DOHH2 (cell line): ENCODE data around the gene UMPS.

ENCODE experiments used
- H3F3A ChIP-seq: fragments of 200-600 bp; sonication (generic), shearing (Covaris generic); 2 replicates; pipeline ENCODE4 v1.6.0; 2016; ENCODE audit warnings: antibody characterized with exemption, mild to moderate bottlenecking; ENCODE audit not compliant: control insufficient read depth, insufficient read depth
- H3K27ac ChIP-seq: fragments of 200-600 bp; sonication (generic); 2 replicates; pipeline ENCODE4 v1.5.1; 2014; ENCODE audit warnings: low read depth, mild to moderate bottlenecking, low read length, moderate library complexity
- H3K27me3 ChIP-seq: fragments of 200-600 bp; sonication (generic); 2 replicates; pipeline ENCODE4 v1.6.1; 2014; ENCODE audit warnings: mild to moderate bottlenecking, low read length, mixed read lengths; ENCODE audit not compliant: control insufficient read depth
- H3K36me3 ChIP-seq: fragments of 200-600 bp; sonication (generic); 2 replicates; pipeline ENCODE4 v1.6.1; 2014; ENCODE audit warnings: mild to moderate bottlenecking, low read length, moderate library complexity, mixed read lengths; ENCODE audit not compliant: control insufficient read depth
- H3K4me1 ChIP-seq: fragments of 200-600 bp; sonication (generic); 2 replicates; pipeline ENCODE4 v1.6.1; 2014; ENCODE audit warnings: mild to moderate bottlenecking, low read length, mixed read lengths; ENCODE audit not compliant: control insufficient read depth
- H3K4me2 ChIP-seq: fragments of 200-600 bp; sonication (generic); 2 replicates; pipeline ENCODE4 v1.6.0; 2014; ENCODE audit warnings: mild to moderate bottlenecking, low read length, moderate library complexity
- H3K4me3 ChIP-seq: fragments of 200-600 bp; sonication (generic); 2 replicates; pipeline ENCODE4 v1.5.1; 2014; ENCODE audit warnings: mild to moderate bottlenecking, low read length, mixed read lengths
- H3K79me2 ChIP-seq: fragments of 200-600 bp; sonication (generic); 2 replicates; pipeline ENCODE4 v1.6.1; 2014; ENCODE audit warnings: mild to moderate bottlenecking, low read length, mixed read lengths; ENCODE audit not compliant: control insufficient read depth
- H3K9me2 ChIP-seq: fragments of 200-600 bp; sonication (generic); replicated peaks from 2 replicates; pipeline ENCODE4 v1.6.1; 2014; ENCODE audit warnings: mild to moderate bottlenecking, low read length, mixed read lengths; ENCODE audit not compliant: control insufficient read depth
- H3K9me3 ChIP-seq: fragments of 200-600 bp; sonication (generic); 2 replicates; pipeline ENCODE4 v1.6.1; 2014; ENCODE audit warnings: antibody characterized with exemption, low read length, mixed read lengths; ENCODE audit not compliant: control insufficient read depth, insufficient read depth
- H4K20me1 ChIP-seq: fragments of 200-600 bp; sonication (generic); 2 replicates; pipeline ENCODE4 v1.6.0; 2014; ENCODE audit warnings: low read depth, mild to moderate bottlenecking, antibody characterized with exemption, low read length, moderate library complexity; ENCODE audit not compliant: control insufficient read depth, insufficient read depth
- CTCF ChIP-seq: fragments of 200-600 bp; sonication (generic); IDR thresholded peaks from one replicate; pipeline ENCODE4 v1.5.1; 2014; ENCODE audit warnings: antibody characterized with exemption, mild to moderate bottlenecking, low read depth, low read length; ENCODE audit not compliant: poor library complexity, severe bottlenecking
- EZH2phosphoT487 ChIP-seq: fragments of 200-600 bp; sonication (generic); IDR thresholded peaks from 2 replicates; pipeline ENCODE4 v1.6.1; 2017; ENCODE audit warnings: borderline replicate concordance, mild to moderate bottlenecking, antibody characterized with exemption, low read length, moderate library complexity, mixed read lengths

Gene UMPS

GRCh38 chr3:124686028-124686670 lies 44.1 kb upstream of the UMPS start:
- H3K4me1 ChIP-seq, result no peaks in the 10 kb centered on the region
- TF ChIP-seq EZH2phosphoT487 (no peak), CTCF (no peak)
- no peak overlapping the region for H3K4me3 ChIP-seq
- no peaks in the 10 kb centered on the region for H3F3A ChIP-seq
- H3K4me2 ChIP-seq, result no peak overlapping the region
- no peaks in the 10 kb centered on the region for H3K79me2 ChIP-seq
- H4K20me1 ChIP-seq, result no peaks in the 10 kb centered on the region
- H3K9me2 ChIP-seq, result no peaks in the 10 kb centered on the region
- no peaks in the 10 kb centered on the region for H3K9me3 ChIP-seq
- no peak overlapping the region for H3K27ac ChIP-seq
- H3K36me3 ChIP-seq, result no peaks in the 10 kb centered on the region
- peaks cover 5% of the 10 kb centered on the region for H3K27me3 ChIP-seq

- no peak overlapping the region for H3K27ac ChIP-seq
- H3K4me1 ChIP-seq, result no peaks in the 10 kb centered on the region
- no peaks in the 10 kb centered on the region for H3K9me2 ChIP-seq
- no peaks in the 10 kb centered on the region for H3F3A ChIP-seq
- no peak overlapping the region for H3K4me3 ChIP-seq
- H3K4me2 ChIP-seq, result no peak overlapping the region
- no peaks in the 10 kb centered on the region for H3K36me3 ChIP-seq
- H3K27me3 ChIP-seq, result peaks cover 11% of the 10 kb centered on the region
- H4K20me1 ChIP-seq, result no peaks in the 10 kb centered on the region
- H3K79me2 ChIP-seq, result no peaks in the 10 kb centered on the region
- H3K9me3 ChIP-seq, result no peaks in the 10 kb centered on the region
- peak; percentile 76 for TF ChIP-seq CTCF
- no peak for TF ChIP-seq EZH2phosphoT487
Observed at GRCh38 chr3:124688581-124689454, 41.4 kb upstream of the UMPS start.

- H3K27ac ChIP-seq, result no peak overlapping the region
- no peaks in the 10 kb centered on the region for H3K9me3 ChIP-seq
- H4K20me1 ChIP-seq, result no peaks in the 10 kb centered on the region
- no peaks in the 10 kb centered on the region for H3K9me2 ChIP-seq
- no peak overlapping the region for H3K4me2 ChIP-seq
- H3F3A ChIP-seq, result no peaks in the 10 kb centered on the region
- H3K79me2 ChIP-seq, result no peaks in the 10 kb centered on the region
- TF ChIP-seq EZH2phosphoT487, result no peak
- TF ChIP-seq CTCF, result no peak
- H3K27me3 ChIP-seq, result peaks cover 15% of the 10 kb centered on the region
- H3K4me1 ChIP-seq, result no peaks in the 10 kb centered on the region
- no peak overlapping the region for H3K4me3 ChIP-seq
- no peaks in the 10 kb centered on the region for H3K36me3 ChIP-seq
Observed at GRCh38 chr3:124691599-124691998, 38.7 kb upstream of the UMPS start.
